ENCODE measurements around the gene THSD7A. TPM values are rescaled to one million over a fixed set of nuclear protein-coding genes. Genes with fewer than 3 reads are reported as not detected.

THSD7A gene
- total RNA-seq, 1 donor from 2014 or later = 0.35 TPM

GRCh38 chr7:11698384-11698871 lies 133.6 kb downstream of the THSD7A start:
- DNase-seq (ENCODE audit: low spot score) = no peak
- TF ChIP-seq CTCF (IDR thresholded peaks at IDR 0.05) = no peak
- H3K4me3 Mint-ChIP-seq (ENCODE audit: unreplicated experiment) = no peak overlapping the region
- H3K9me3 Mint-ChIP-seq (ENCODE audit: low read depth) = no peaks in the 10 kb centered on the region
- no peak overlapping the region for H3K27ac Mint-ChIP-seq (ENCODE audit: unreplicated experiment)
- no peaks in the 10 kb centered on the region for H3K36me3 Mint-ChIP-seq (ENCODE audit: low read depth)
- H3K27me3 Mint-ChIP-seq (ENCODE audit: low read depth) = no peaks in the 10 kb centered on the region
- peaks cover 14% of the 10 kb centered on the region for H3K4me1 Mint-ChIP-seq (ENCODE audit: low read depth)

- Mint-ChIP-seq H3K9me3 (ENCODE audit: low read depth) (peaks cover under 1% of the 10 kb centered on the region), H3K4me1 (ENCODE audit: low read depth) (no peaks in the 10 kb centered on the region), H3K4me3 (ENCODE audit: unreplicated experiment) (no peak overlapping the region), H3K36me3 (ENCODE audit: low read depth) (no peaks in the 10 kb centered on the region), H3K27ac (ENCODE audit: unreplicated experiment) (no peak overlapping the region), H3K27me3 (ENCODE audit: low read depth) (peaks cover 2% of the 10 kb centered on the region)
- TF ChIP-seq CTCF (IDR thresholded peaks at IDR 0.05) = no peak
- no peak for DNase-seq (ENCODE audit: low spot score)
These were observed 141.6 kb downstream of the THSD7A start for GRCh38 chr7:11690395-11690794.

- Mint-ChIP-seq H3K36me3 (ENCODE audit: low read depth) (peaks cover under 1% of the 10 kb centered on the region), H3K4me1 (ENCODE audit: low read depth) (no peaks in the 10 kb centered on the region)
These were observed 142.9 kb downstream of the THSD7A start for GRCh38 chr7:11689096-11689495.

GRCh38 chr7:11681461-11681860 lies 150.5 kb downstream of the THSD7A start:
- Mint-ChIP-seq H3K4me3 (ENCODE audit: unreplicated experiment) (no peak overlapping the region), H3K36me3 (ENCODE audit: low read depth) (peaks cover 12% of the 10 kb centered on the region), H3K27ac (ENCODE audit: unreplicated experiment) (no peak overlapping the region), H3K4me1 (ENCODE audit: low read depth) (no peaks in the 10 kb centered on the region), H3K9me3 (ENCODE audit: low read depth) (peaks cover 66% of the 10 kb centered on the region), H3K27me3 (ENCODE audit: low read depth) (no peaks in the 10 kb centered on the region)
- DNase-seq (ENCODE audit: low spot score) = no peak
- TF ChIP-seq CTCF (IDR thresholded peaks at IDR 0.05) = no peak

More at GRCh38 chr7:11689096-11689495, 142.9 kb downstream of the THSD7A start:
- Mint-ChIP-seq H3K9me3 (ENCODE audit: low read depth) (peaks cover 13% of the 10 kb centered on the region), H3K27me3 (ENCODE audit: low read depth) (peaks cover 2% of the 10 kb centered on the region), H3K4me3 (ENCODE audit: unreplicated experiment) (no peak overlapping the region), H3K27ac (ENCODE audit: unreplicated experiment) (no peak overlapping the region)
- DNase-seq (ENCODE audit: low spot score) = no peak
- no peak for TF ChIP-seq CTCF (IDR thresholded peaks at IDR 0.05)

GRCh38 chr7:11675163-11675562 lies 156.8 kb downstream of the THSD7A start:
- TF ChIP-seq CTCF (IDR thresholded peaks at IDR 0.05) = no peak
- H3K4me3 Mint-ChIP-seq (ENCODE audit: unreplicated experiment) = no peak overlapping the region
- H3K9me3 Mint-ChIP-seq (ENCODE audit: low read depth) = peaks cover 40% of the 10 kb centered on the region
- H3K4me1 Mint-ChIP-seq (ENCODE audit: low read depth) = no peaks in the 10 kb centered on the region
- DNase-seq (ENCODE audit: low spot score) = no peak
- no peak overlapping the region for H3K27ac Mint-ChIP-seq (ENCODE audit: unreplicated experiment)
- H3K36me3 Mint-ChIP-seq (ENCODE audit: low read depth) = peaks cover 7% of the 10 kb centered on the region
- no peaks in the 10 kb centered on the region for H3K27me3 Mint-ChIP-seq (ENCODE audit: low read depth)

All from chondrocyte (in vitro differentiated cells).